Common myeloid progenitor, CD34-positive (primary cell): ENCODE measurements around the gene CDC42EP5.
"Not testable (repeated sequence)": the region's sequence is repeated elsewhere in the genome, so short reads cannot be mapped to it uniquely, and the experiment has no call there.

Experiments
- CTCF ChIA-PET: fragments of 350-600 bp; sonication (Branson Sonifier 250); formaldehyde crosslinking; loops from one replicate; lab custom pipeline; 2021; ENCODE audit warnings: antibody characterized with exemption; lab: Charles Lee
- POLR2A ChIA-PET: fragments of 350-600 bp; sonication (Branson Sonifier 250); formaldehyde crosslinking; loops from one replicate; lab custom pipeline; 2021; ENCODE audit warnings: antibody characterized with exemption; lab: Charles Lee
- DNase-seq, 3 donors: peaks; one replicate each; pipeline versions ENCODE4 v3.0.0 to v3.0.0-alpha.2; 2013
- H3K27ac ChIP-seq, 2 experiments: 1 replicate in 1 of 2; 2 replicates in 1 of 2; pipeline ENCODE4 v1.7.0; 2013; ENCODE audit warnings: inconsistent platforms in 2 of 2, low read length in 2 of 2, mild to moderate bottlenecking in 2 of 2, low read depth in 1 of 2, moderate library complexity in 1 of 2; ENCODE audit not compliant: severe bottlenecking in 2 of 2, insufficient read depth in 1 of 2, poor library complexity in 1 of 2
- H3K27me3 ChIP-seq, 5 experiments: replicated peaks in 2 of 5; 1 replicate in 3 of 5; 2 replicates in 2 of 5; pipeline versions ENCODE4 v1.6.1 to v1.7.0; 2013; ENCODE audit warnings: low read length in 4 of 5, mild to moderate bottlenecking in 2 of 5, moderate library complexity in 2 of 5, inconsistent platforms in 1 of 5; ENCODE audit not compliant: insufficient read depth in 5 of 5, control insufficient read depth in 4 of 5
- H3K36me3 ChIP-seq, 4 experiments: 1 replicate in 2 of 4; 2 replicates in 2 of 4; pipeline versions ENCODE4 v1.6.1 to v1.7.0; 2013; ENCODE audit warnings: low read length in 3 of 4, control low read depth in 1 of 4, mild to moderate bottlenecking in 1 of 4; ENCODE audit not compliant: control insufficient read depth in 4 of 4, insufficient read depth in 4 of 4
- H3K4me1 ChIP-seq, 4 experiments: 1 replicate in 3 of 4; 2 replicates in 1 of 4; pipeline versions ENCODE4 v1.6.1 to v1.7.1; 2013; ENCODE audit warnings: low read length in 3 of 4, mild to moderate bottlenecking in 3 of 4, control low read depth in 1 of 4, inconsistent platforms in 1 of 4, moderate library complexity in 1 of 4; ENCODE audit not compliant: control insufficient read depth in 4 of 4, insufficient read depth in 4 of 4; ENCODE audit errors: control extremely low read depth in 1 of 4
- H3K4me3 ChIP-seq, 7 experiments: 1 replicate in 4 of 7; 2 replicates in 3 of 7; pipeline versions ENCODE4 v1.5.1 to v1.7.0; 2013; ENCODE audit warnings: mild to moderate bottlenecking in 7 of 7, low read length in 6 of 7, moderate library complexity in 6 of 7, inconsistent platforms in 2 of 7, low read depth in 2 of 7, control low read depth in 1 of 7; ENCODE audit not compliant: insufficient read depth in 4 of 7, control insufficient read depth in 1 of 7; ENCODE audit errors: extremely low read depth in 1 of 7
- H3K9me3 ChIP-seq, 5 experiments: 1 replicate in 4 of 5; 2 replicates in 1 of 5; pipeline versions ENCODE4 v1.6.1 to v1.7.1; 2013; ENCODE audit warnings: low read length in 4 of 5, mild to moderate bottlenecking in 2 of 5, inconsistent platforms in 1 of 5, low read depth in 1 of 5, moderate library complexity in 1 of 5; ENCODE audit not compliant: control insufficient read depth in 4 of 5, insufficient read depth in 2 of 5; ENCODE audit errors: control extremely low read depth in 1 of 5
- WGBS: methylation state at CpG from one replicate; pipeline ENCODE4 v1.1.5; 2013; ENCODE audit not compliant: insufficient coverage; 5-methylcytosine and 5-hydroxymethylcytosine counted together

Gene CDC42EP5

DNA sequence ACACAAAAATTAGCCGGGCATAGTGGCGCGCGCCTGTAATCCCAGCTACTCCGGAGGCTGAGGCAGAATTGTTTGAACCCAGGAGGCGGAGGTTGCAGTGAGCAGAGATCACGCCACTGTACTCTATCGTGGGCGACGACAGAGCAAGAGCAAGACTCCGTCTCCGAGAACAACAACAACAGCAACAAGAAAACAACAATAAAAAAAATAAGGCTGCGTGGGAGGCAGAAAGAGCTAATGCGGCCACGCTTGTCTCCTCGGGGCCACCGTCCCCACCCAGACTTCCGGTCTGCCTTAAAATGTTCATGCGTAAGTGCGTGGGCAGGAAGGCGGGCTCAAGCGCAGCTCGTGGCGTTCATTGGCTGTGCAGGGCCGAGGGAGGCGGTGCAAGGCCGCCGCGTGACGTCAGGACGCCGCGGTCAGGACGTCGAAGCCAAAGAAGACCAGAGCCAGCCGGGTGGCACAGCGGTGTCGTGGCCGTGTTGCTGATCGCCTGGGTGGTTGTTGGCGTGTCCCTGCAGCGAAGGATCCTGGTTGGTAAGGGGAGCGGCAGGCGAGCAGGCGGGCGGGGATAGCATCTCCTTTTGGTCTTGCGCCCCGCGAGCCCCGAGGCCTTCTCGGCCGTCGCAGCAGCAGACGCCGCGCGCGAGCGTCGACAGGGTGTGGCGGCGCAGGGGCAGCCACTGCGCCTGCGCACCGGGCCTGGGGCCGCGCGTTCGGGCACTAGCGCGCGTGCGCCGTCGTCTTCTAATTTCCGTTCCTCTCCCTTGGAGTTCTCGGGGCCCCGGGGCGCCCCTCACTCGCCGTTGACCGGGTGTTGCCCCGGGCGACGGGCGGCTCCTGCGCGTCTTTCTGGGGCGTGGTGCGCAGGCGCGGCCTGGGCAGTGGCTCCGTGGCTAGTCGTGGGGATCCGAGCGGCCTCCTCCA lies 24.1 kb downstream of the CDC42EP5 start, which contains the start of gene LENG8:
Gene LENG8, plus strand, starts transcription at position 426 of the 927 bp plus-strand sequence. CDS start 2,146 bp downstream, outside the sequence.
- Histone ChIP-seq H3K27me3 (no peaks in the 10 kb centered on the region), H3K4me1 (peaks cover 15 to 37% (median 24%) of the 10 kb centered on the region in 4 experiments), H3K9me3 (no peaks in the 10 kb centered on the region), H3K4me3 (peak within 1 kb of the TSS; percentile 89 to 97 (median 93)), H3K36me3 (peaks cover 11 to 49% (median 35%) of the 10 kb centered on the region in 4 experiments), H3K27ac (peak within 1 kb of the TSS; percentile 90 to 95)
- ChIA-PET CTCF (interaction anchor here (0.9 to 5.8 kb wide), 6 partner anchors 10 to 43 kb away, joined by 3 to 23 read pairs (median 6); no protein-coding TSS in a partner anchor), POLR2A (interaction anchor here (0.5 to 2.3 kb wide), 4 partner anchors 11 to 84 kb away, joined by 3 to 10 read pairs (median 4); partner anchors contain the start of genes LAIR1 and LENG9)
- WGBS: under 1% methylated on average over 75 of the region's 96 CpGs
- peak; percentile 98 to 99 (median 99) for DNase-seq

DNA sequence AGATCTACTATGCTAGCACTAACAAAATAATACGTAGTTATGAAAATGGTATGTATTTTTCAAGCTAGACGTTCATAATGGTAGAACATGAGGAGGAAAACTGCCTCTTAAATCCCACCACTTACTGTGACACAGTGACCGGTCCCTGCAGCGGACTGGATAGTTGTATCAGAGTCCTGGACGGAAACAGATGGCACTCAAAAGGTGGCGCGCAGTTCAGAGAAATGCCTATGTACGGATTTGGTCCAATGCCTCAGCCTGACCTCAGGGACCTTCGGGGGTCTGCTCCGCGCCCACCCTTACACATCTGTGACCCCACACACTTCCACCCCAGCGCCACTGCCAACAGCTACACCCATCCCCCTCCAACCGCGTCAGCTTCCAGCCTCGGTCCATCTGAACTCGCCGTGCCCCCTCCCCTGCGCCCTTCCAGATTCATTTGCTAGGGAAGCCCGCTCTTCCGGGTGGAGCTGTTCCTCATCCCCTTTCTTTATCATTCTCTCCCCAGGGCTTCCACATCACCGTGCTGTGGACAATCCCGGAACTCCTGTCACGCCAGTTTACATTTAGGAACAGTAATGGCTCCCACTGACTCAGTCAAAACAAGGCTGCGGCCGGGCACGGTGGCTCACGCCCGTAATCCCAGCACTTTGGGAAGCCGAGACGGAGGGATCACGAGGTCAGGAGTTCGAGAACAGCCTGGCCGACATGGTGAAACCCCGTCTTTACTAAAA lies 24.9 kb downstream of the CDC42EP5 start:
- ChIA-PET POLR2A (interaction anchor here (0.6 to 2.3 kb wide), 4 partner anchors 15 to 83 kb away, joined by 3 to 10 read pairs (median 5); partner anchors contain the start of genes LAIR1 and LENG9), CTCF (interaction anchor here (0.8 to 5.8 kb wide), 7 partner anchors 9 to 43 kb away, joined by 3 to 23 read pairs (median 4); no protein-coding TSS in a partner anchor)
- 0% methylated on average over 25 of the region's 34 CpGs for WGBS
- Histone ChIP-seq H3K27ac (peak overlapping the region; percentile 90 to 95), H3K36me3 (peaks cover 9 to 40% (median 27%) of the 10 kb centered on the region in 4 experiments), H3K9me3 (no peaks in the 10 kb centered on the region), H3K4me1 (peaks cover 15 to 37% (median 24%) of the 10 kb centered on the region in 4 experiments), H3K4me3 (peak overlapping the region; percentile 89 to 97 (median 93)), H3K27me3 (no peaks in the 10 kb centered on the region)
- DNase-seq: peak; percentile 48 to 80 (median 65)

DNA sequence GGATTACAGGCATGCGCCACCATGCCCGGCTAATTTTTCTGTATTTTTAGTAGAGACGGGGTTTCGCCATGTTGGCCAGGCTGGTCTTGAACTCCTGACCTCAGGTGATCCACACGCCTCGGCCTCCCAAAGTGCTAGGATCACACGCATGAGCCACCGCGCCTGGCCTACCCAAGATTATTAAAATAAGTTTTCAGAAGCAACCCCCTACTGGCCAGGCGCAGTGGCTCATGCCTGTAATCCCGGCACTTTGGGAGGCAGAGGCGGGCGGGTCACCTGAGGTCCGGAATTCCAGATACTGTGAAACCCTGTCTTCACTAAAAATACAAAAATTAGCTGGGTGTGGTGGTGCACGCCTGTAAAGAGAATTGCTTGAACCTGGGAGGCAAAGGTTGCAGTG lies 26.7 kb downstream of the CDC42EP5 start:
- CTCF ChIA-PET, DNase-seq: not testable (repeated sequence)

DNA sequence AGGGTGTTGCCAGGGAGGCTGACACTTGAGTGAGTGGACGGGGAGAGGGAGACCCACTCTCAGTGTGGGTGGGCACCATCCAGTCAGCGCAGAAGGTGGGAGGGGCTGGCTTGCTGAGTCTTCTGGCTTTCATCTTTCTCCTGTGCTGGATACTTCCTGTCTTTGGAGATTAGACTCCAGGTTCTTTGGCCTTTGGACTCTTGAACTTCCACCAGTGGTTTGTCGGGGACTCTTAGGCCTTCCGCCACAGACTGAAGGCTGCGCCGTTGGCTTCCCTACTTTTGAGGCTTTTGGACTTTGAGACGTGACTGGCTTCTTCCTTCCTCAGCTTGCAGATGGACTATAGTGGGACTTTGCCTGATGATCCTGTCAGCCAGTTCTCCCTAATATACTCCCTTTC lies 28.4 kb downstream of the CDC42EP5 start:
- no peaks in the 10 kb centered on the region for H3K9me3 ChIP-seq
- 93% methylated on average over 7 of the region's 7 CpGs for WGBS
- ChIA-PET POLR2A (interaction anchor here (0.6 to 0.7 kb wide), 2 partner anchors 58 to 66 kb away, joined by 3 to 5 read pairs; no protein-coding TSS in a partner anchor), CTCF (interaction anchor here (1.0 to 1.4 kb wide), 2 partner anchors 9 to 53 kb away, joined by 3 read pairs; no protein-coding TSS in a partner anchor)
- H3K27me3 ChIP-seq: no peaks in the 10 kb centered on the region
- DNase-seq: no peak
- H3K4me1 ChIP-seq: peaks cover 8 to 19% (median 12%) of the 10 kb centered on the region in 4 experiments
- H3K4me3 ChIP-seq: no peak overlapping the region
- no peak overlapping the region for H3K27ac ChIP-seq
- peaks cover 0 to 17% (median 13%) of the 10 kb centered on the region in 4 experiments for H3K36me3 ChIP-seq

More for the DNA sequence above, 26.7 kb downstream of the CDC42EP5 start:
- H3K27ac ChIP-seq, H3K27me3 ChIP-seq, H3K4me3 ChIP-seq, H3K9me3 ChIP-seq, POLR2A ChIA-PET: not testable (repeated sequence)
- peaks cover 15 to 35% (median 23%) of the 10 kb centered on the region in 4 experiments for H3K4me1 ChIP-seq
- WGBS: 98% methylated on average over 9 of the region's 15 CpGs
- H3K36me3 ChIP-seq: peaks cover 2 to 22% (median 14%) of the 10 kb centered on the region in 4 experiments

DNA sequence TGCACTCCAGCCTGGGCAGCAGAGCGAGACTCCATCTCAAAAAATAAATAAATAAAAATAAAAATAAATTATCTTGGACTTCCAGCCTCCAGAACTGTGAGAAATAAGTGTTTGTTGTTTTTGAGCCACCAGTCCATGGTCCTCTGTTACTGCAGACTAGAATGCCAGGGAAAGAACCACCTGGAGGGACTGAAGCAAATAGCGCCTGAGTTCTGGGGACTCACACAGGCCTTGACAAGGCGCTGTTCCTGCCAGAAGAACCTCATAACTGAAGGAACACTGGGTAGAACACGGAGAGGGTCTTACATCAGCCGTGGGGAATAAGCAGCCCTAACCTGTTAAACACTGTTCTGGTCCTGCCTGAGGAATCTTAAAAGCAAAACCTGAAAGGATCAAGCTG lies 32.5 kb downstream of the CDC42EP5 start:
- Histone ChIP-seq H3K27ac (no peak overlapping the region), H3K36me3 (peaks cover 0 to 18% (median 10%) of the 10 kb centered on the region in 4 experiments), H3K4me1 (peaks cover 0 to 3% (median under 1%) of the 10 kb centered on the region in 4 experiments), H3K9me3 (no peaks in the 10 kb centered on the region), H3K27me3 (no peaks in the 10 kb centered on the region), H3K4me3 (no peak overlapping the region)
- DNase-seq: no peak
- ChIA-PET CTCF (interaction anchor here (0.8 to 5.0 kb wide), 5 partner anchors 9 to 119 kb away, joined by 3 to 45 read pairs (median 4); partner anchors contain the start of gene LENG8), POLR2A (interaction anchor here (0.6 kb wide), 1 partner anchor 48 kb away, joined by 3 read pairs; no protein-coding TSS in a partner anchor)
- WGBS: 100% methylated on average over 4 of the region's 5 CpGs

DNA sequence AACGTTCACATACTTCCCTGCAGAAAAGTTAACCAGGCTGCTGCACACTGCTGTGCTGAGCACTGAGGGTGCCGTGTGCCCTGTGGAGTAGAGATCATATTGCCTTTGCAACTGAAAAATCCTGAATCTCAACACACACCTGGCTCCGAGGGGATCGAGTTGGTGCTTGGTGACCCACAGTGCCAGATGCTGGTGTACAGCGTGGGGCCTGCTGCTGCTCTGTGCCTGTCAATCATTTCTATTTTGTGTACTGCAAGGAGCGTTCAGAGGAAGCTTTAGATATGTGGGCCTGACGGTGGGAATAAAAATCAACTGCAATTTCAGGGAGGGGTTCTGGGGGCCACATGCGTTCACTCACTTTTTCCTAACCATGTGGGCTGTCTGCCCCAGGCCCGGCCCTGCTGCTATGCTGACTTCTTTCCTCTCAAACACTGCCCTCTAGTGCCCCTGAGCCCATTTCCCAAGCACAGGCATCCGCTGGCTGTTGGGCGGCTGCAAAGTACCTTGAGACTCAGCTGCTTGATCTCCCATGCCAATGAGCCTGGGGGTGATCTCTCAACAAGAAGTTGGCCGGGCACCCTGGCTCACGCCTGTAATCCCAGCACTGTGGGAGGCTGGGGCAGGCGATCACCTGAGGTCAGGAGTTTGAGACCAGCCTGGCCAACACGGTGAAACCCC lies 33.8 kb downstream of the CDC42EP5 start:
- Histone ChIP-seq H3K27ac (no peak overlapping the region), H3K9me3 (no peaks in the 10 kb centered on the region), H3K4me3 (no peak overlapping the region), H3K27me3 (peaks cover 0 to 4% (median 0%) of the 10 kb centered on the region in 5 experiments), H3K36me3 (peaks cover 0 to 8% (median 1%) of the 10 kb centered on the region in 4 experiments), H3K4me1 (peaks cover 0 to 12% (median 2%) of the 10 kb centered on the region in 4 experiments)
- peak; percentile 47 to 71 (median 68) for DNase-seq
- ChIA-PET CTCF (interaction anchor here (0.6 to 5.0 kb wide), 15 partner anchors 10 to 450 kb away, joined by 3 to 45 read pairs (median 4); partner anchors contain the start of gene LENG8), POLR2A (no interaction called here)
- WGBS: 70% methylated on average over 10 of the region's 15 CpGs
